IMR-90 (cell line): ENCODE measurements around the gene NEUROG1. TPM values are rescaled to one million over a fixed set of nuclear protein-coding genes. Genes with fewer than 3 reads are reported as not detected.

Experiments
- ATAC-seq: fragments of 200-7000 bp; cut with Tn5 transposase; 2 replicates; pipeline ENCODE4 v1.9.1; 2020; ENCODE audit warnings: low read depth, mild to moderate bottlenecking, moderate library complexity
- BruUV-seq: library from RNA; stranded (reverse); fragments of 400-500 nt; replicated peaks from 2 replicates; lab custom pipeline; 2021; lab: Mats Ljungman, UMichigan
- CTCF ChIA-PET: fragments of 300-600 bp; formaldehyde crosslinking; extraction: SDS; loops from one replicate; lab custom pipeline; 2021; ENCODE audit warnings: antibody characterized with exemption; lab: Yijun Ruan, JAX
- POLR2A ChIA-PET: fragments of 300-600 bp; sonication (Branson Sonifier 250); formaldehyde crosslinking; loops from one replicate; lab custom pipeline; 2022; ENCODE audit warnings: antibody characterized with exemption; ENCODE audit not compliant: unreplicated experiment; lab: Charles Lee
- DNase-seq: peaks from one replicate; pipeline ENCODE4 v3.0.0; 2013
- H2AFZ ChIP-seq: replicated peaks from 2 replicates; pipeline ENCODE3; 2013; ENCODE audit warnings: low read length, mild to moderate bottlenecking; ENCODE audit not compliant: poor library complexity
- H2AK5ac ChIP-seq: 2 replicates; pipeline ENCODE4 v1.6.1; 2013; ENCODE audit warnings: low read depth, low read length, inconsistent platforms
- H2AK9ac ChIP-seq: replicated peaks from 2 replicates; pipeline ENCODE3; 2013; ENCODE audit warnings: mild to moderate bottlenecking, low read depth, low read length, moderate library complexity; ENCODE audit not compliant: poor library complexity
- H2BK120ac ChIP-seq: 2 replicates; pipeline ENCODE4 v1.6.1; 2013; ENCODE audit warnings: low read depth, low read length, inconsistent platforms
- H2BK15ac ChIP-seq: 3 replicates; pipeline ENCODE4 v1.6.1; 2013; ENCODE audit warnings: low read depth, low read length, inconsistent platforms
- H2BK20ac ChIP-seq: 2 replicates; pipeline ENCODE4 v1.6.1; 2013; ENCODE audit warnings: low read depth, mild to moderate bottlenecking, inconsistent platforms, low read length, moderate library complexity
- H2BK5ac ChIP-seq: 2 replicates; pipeline ENCODE4 v1.6.1; 2013; ENCODE audit warnings: mild to moderate bottlenecking, low read depth, low read length, inconsistent platforms; ENCODE audit not compliant: poor library complexity, severe bottlenecking
- H3K14ac ChIP-seq: replicated peaks from 2 replicates; pipeline ENCODE4 v1.6.1; 2013; ENCODE audit warnings: low read depth, low read length, inconsistent platforms
- H3K18ac ChIP-seq: 2 replicates; pipeline ENCODE4 v1.6.1; 2013; ENCODE audit warnings: low read depth, low read length, control low read depth
- H3K23ac ChIP-seq: 2 replicates; pipeline ENCODE4 v1.6.1; 2013; ENCODE audit warnings: low read depth, low read length, inconsistent platforms
- H3K27ac ChIP-seq: 2 replicates; pipeline ENCODE4 v1.5.1; 2013; ENCODE audit warnings: mild to moderate bottlenecking, control low read depth, low read length; ENCODE audit not compliant: insufficient read depth
- H3K27me3 ChIP-seq: 2 replicates; pipeline ENCODE4 v1.6.1; 2013; ENCODE audit warnings: low read length; ENCODE audit not compliant: control insufficient read depth, insufficient read depth
- H3K36me3 ChIP-seq: 2 replicates; pipeline ENCODE4 v1.6.1; 2013; ENCODE audit warnings: low read length, mixed read lengths; ENCODE audit not compliant: control insufficient read depth, insufficient read depth
- H3K4ac ChIP-seq: 2 replicates; pipeline ENCODE4 v1.6.1; 2013; ENCODE audit warnings: low read depth, low read length, inconsistent platforms
- H3K4me1 ChIP-seq: 2 replicates; pipeline ENCODE4 v1.6.1; 2013; ENCODE audit warnings: low read length, mixed read lengths; ENCODE audit not compliant: control insufficient read depth, insufficient read depth
- H3K4me2 ChIP-seq: 2 replicates; pipeline ENCODE4 v1.6.1; 2013; ENCODE audit warnings: low read depth, mild to moderate bottlenecking, control low read depth, low read length, moderate library complexity
- H3K4me3 ChIP-seq: 2 replicates; pipeline ENCODE4 v1.5.1; 2013; ENCODE audit warnings: low read depth, mild to moderate bottlenecking, control low read depth, low read length, moderate library complexity; ENCODE audit not compliant: insufficient read depth
- H3K56ac ChIP-seq: 2 replicates; pipeline ENCODE4 v1.6.1; 2013; ENCODE audit warnings: low read length, inconsistent platforms; ENCODE audit not compliant: insufficient read depth; ENCODE audit errors: extremely low read depth
- H3K79me1 ChIP-seq, 2 experiments: 2 replicates each; pipeline ENCODE4 v1.6.1; 2013; ENCODE audit warnings: low read length in 2 of 2, inconsistent platforms in 1 of 2, low read depth in 1 of 2
- H3K9ac ChIP-seq: 2 replicates; pipeline ENCODE4 v1.6.1; 2013; ENCODE audit warnings: low read depth, low read length, control low read depth
- H3K9me1 ChIP-seq: 2 replicates; pipeline ENCODE4 v1.6.1; 2013; ENCODE audit warnings: low read length, inconsistent platforms; ENCODE audit not compliant: insufficient read depth
- H3K9me3 ChIP-seq: 2 replicates; pipeline ENCODE4 v1.6.1; 2013; ENCODE audit warnings: low read length; ENCODE audit not compliant: control insufficient read depth, insufficient read depth
- H4K20me1 ChIP-seq: 2 replicates; pipeline ENCODE4 v1.6.1; 2013; ENCODE audit warnings: low read length, inconsistent platforms; ENCODE audit not compliant: insufficient read depth
- H4K5ac ChIP-seq: 2 replicates; pipeline ENCODE4 v1.6.1; 2013; ENCODE audit warnings: mild to moderate bottlenecking, low read depth, low read length, control low read depth
- H4K8ac ChIP-seq, 2 experiments: 2 replicates each; pipeline ENCODE4 v1.6.1; 2013; ENCODE audit warnings: low read depth in 2 of 2, low read length in 2 of 2, control low read depth in 1 of 2, inconsistent platforms in 1 of 2
- H4K91ac ChIP-seq: 2 replicates; pipeline ENCODE4 v1.6.1; 2013; ENCODE audit warnings: low read depth, low read length, inconsistent platforms; ENCODE audit not compliant: insufficient read depth
- BHLHE40 ChIP-seq: fragments of 150-350 bp; IDR thresholded peaks from 2 replicates; pipeline ENCODE4 v1.6.1; 2016; ENCODE audit warnings: mild to moderate bottlenecking, low read depth, low read length
- CEBPB ChIP-seq: IDR thresholded peaks from 2 replicates; pipeline ENCODE4 v1.6.1; 2012; ENCODE audit warnings: low read depth, low read length, improper control_type of control experiment
- FOS ChIP-seq: fragments of 150-350 bp; IDR thresholded peaks from 2 replicates; pipeline ENCODE4 v1.6.1; 2016; ENCODE audit warnings: low read depth, low read length
- NFE2L2 ChIP-seq: fragments of 150-350 bp; IDR thresholded peaks from 2 replicates; pipeline ENCODE4 v1.6.1; 2016; ENCODE audit warnings: low read depth, mild to moderate bottlenecking, low read length
- RFX5 ChIP-seq: IDR thresholded peaks from 2 replicates; pipeline ENCODE4 v1.8.0; 2012; ENCODE audit warnings: low read depth, mild to moderate bottlenecking, low read length, moderate library complexity
- WGBS, 2 experiments: methylation state at CpG; one replicate each; pipeline versions ENCODE4 v1.1.5 to v1.1.7; 2013; ENCODE audit warnings: missing lambda C conversion rate in 2 of 2; ENCODE audit not compliant: insufficient read length in 1 of 2; ENCODE audit errors: extremely low coverage in 2 of 2; 5-methylcytosine and 5-hydroxymethylcytosine counted together
- dilution Hi-C: fragments of 300-500 bp; cut with HindIII; formaldehyde crosslinking; loops from one replicate; pipeline ENCODE4 v1.14.3; 2018; ENCODE audit warnings: low sequenced_read_pairs; ENCODE audit not compliant: unreplicated experiment
- in situ Hi-C: fragments of 300-500 bp; cut with MboI; formaldehyde crosslinking; loops from 3 replicates; pipeline ENCODE4 v1.14.3; 2019; ENCODE audit warnings: low sequenced_read_pairs, inconsistent platforms, mixed read lengths
- intact Hi-C: fragments of 100-400 bp; cut with micrococcal nuclease; formaldehyde crosslinking; loops from 2 replicates; pipeline ENCODE4 v1.10.0; 2022
- polyA plus RNA-seq, 3 experiments: library from polyadenylated mRNA; depleted of rRNA; stranded (reverse); fragments of >200 nt; gene quantifications; 2 replicates each; pipeline ENCODE4 v1.2.3, GENCODE V29; 2012; ENCODE audit warnings: low replicate concordance in 1 of 3
- total RNA-seq: library from RNA; depleted of rRNA; stranded (reverse); fragments of >200 nt; gene quantifications from 2 replicates; pipeline ENCODE4 v1.2.3, GENCODE V29; 2012
- TF ChIP-seq, protein P1 (sequence below): fragments of 150-350 bp; IDR thresholded peaks from 2 replicates; pipeline ENCODE4 v1.6.1; 2016; ENCODE audit warnings: low read depth, mild to moderate bottlenecking, low read length, moderate library complexity, borderline replicate concordance

The NEUROG1 gene
- total and polyA plus RNA-seq, 2 of the 4 experiments (the other 2 are of a cell fraction), result not detected

DNA sequence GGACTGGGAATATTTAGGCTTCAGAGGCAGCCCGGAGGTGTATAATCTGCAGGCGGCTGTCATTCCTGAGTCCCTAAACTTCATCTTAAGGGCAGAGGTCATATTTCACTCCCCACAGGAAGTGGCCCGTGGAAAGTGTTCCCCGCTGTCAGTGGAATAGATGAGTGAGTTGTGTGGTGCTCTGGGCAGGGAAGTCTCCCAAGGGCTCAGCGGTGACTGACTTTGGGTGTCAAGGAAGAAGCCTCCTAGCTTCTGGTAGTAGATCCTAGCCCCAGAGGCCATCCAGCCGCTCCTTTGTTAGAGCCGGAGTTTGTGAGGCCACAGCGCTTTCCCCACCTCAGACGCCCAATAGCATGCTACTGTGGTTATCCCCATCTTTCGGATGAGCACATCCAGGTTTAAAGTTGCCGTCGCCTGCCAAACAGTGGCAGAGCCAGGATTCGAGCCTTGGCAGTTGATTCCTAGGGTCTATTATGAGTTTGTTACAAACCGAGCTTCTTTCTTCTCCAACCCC lies 44.7 kb downstream of the NEUROG1 start:
- H3K27ac ChIP-seq, result no peak overlapping the region
- no peak overlapping the region for H2AK9ac ChIP-seq
- H3K4me3 ChIP-seq, result no peak overlapping the region
- no peaks in the 10 kb centered on the region for H3K36me3 ChIP-seq
- H2BK20ac ChIP-seq, result no peak overlapping the region
- no peak overlapping the region for H3K14ac ChIP-seq
- 75% methylated on average over 5 of the region's 14 CpGs; no CpG with 5 or more reads in 1 of the 2 experiments for WGBS, 2 experiments
- H3K4me2 ChIP-seq, result no peak overlapping the region
- H2AFZ ChIP-seq, result no peak overlapping the region
- in situ Hi-C loops, result no loop called here
- no peaks in the 10 kb centered on the region for H3K9me1 ChIP-seq
- H2BK120ac ChIP-seq, result no peak overlapping the region
- H3K4me1 ChIP-seq, result peaks cover 15% of the 10 kb centered on the region
- H3K79me1 ChIP-seq, result no peaks in the 10 kb centered on the region
- H3K4ac ChIP-seq, result no peak overlapping the region
- peaks cover 45% of the 10 kb centered on the region for H3K27me3 ChIP-seq
- H2AK5ac ChIP-seq, result no peak overlapping the region
- H3K23ac ChIP-seq, result no peak overlapping the region
- intact Hi-C loops, result no loop called here
- no peak overlapping the region for H4K8ac ChIP-seq
- H4K91ac ChIP-seq, result no peak overlapping the region
- BruUV-seq, result no TSS peak
- no peak overlapping the region for H3K18ac ChIP-seq
- ChIA-PET POLR2A (interaction anchor here (0.6 kb wide), 1 partner anchor 15 kb away, joined by 28 read pairs; no protein-coding TSS in a partner anchor), CTCF (no interaction called here)
- no peak overlapping the region for H2BK5ac ChIP-seq
- no peak overlapping the region for H3K9ac ChIP-seq
- H4K20me1 ChIP-seq, result no peaks in the 10 kb centered on the region
- no peak for ATAC-seq
- no peak overlapping the region for H2BK15ac ChIP-seq
- no peaks in the 10 kb centered on the region for H3K9me3 ChIP-seq
- TF ChIP-seq FOS (no peak), RFX5 (no peak), CEBPB (no peak), NFE2L2 (no peak), BHLHE40 (no peak)
- TF ChIP-seq, protein P1, sequence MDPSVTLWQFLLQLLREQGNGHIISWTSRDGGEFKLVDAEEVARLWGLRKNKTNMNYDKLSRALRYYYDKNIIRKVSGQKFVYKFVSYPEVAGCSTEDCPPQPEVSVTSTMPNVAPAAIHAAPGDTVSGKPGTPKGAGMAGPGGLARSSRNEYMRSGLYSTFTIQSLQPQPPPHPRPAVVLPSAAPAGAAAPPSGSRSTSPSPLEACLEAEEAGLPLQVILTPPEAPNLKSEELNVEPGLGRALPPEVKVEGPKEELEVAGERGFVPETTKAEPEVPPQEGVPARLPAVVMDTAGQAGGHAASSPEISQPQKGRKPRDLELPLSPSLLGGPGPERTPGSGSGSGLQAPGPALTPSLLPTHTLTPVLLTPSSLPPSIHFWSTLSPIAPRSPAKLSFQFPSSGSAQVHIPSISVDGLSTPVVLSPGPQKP, result no peak
- DNase-seq, result no peak
- no peak overlapping the region for H4K5ac ChIP-seq
- dilution Hi-C loops, result no loop called here
- no peak overlapping the region for H3K56ac ChIP-seq
